OCI-LY7 (cell line): ENCODE measurements around the gene ZNF79.
"Not testable (repeated sequence)": the region's sequence is repeated elsewhere in the genome, so short reads cannot be mapped to it uniquely, and the experiment has no call there.

Experiments used
- CTCF ChIP-seq: fragments of 200-600 bp; sonication (generic); conservative IDR thresholded peaks from 2 replicates; pipeline ENCODE4 v1.5.1; 2014; ENCODE audit warnings: mild to moderate bottlenecking, antibody characterized with exemption, low read length, moderate library complexity, mixed read lengths
- EZH2phosphoT487 ChIP-seq: fragments of 200-600 bp; sonication (generic); IDR thresholded peaks from 2 replicates; pipeline ENCODE4 v1.6.1; 2018; ENCODE audit warnings: low read depth, borderline replicate concordance, mild to moderate bottlenecking, mixed run types, antibody characterized with exemption, low read length, moderate library complexity, mixed read lengths

DNA sequence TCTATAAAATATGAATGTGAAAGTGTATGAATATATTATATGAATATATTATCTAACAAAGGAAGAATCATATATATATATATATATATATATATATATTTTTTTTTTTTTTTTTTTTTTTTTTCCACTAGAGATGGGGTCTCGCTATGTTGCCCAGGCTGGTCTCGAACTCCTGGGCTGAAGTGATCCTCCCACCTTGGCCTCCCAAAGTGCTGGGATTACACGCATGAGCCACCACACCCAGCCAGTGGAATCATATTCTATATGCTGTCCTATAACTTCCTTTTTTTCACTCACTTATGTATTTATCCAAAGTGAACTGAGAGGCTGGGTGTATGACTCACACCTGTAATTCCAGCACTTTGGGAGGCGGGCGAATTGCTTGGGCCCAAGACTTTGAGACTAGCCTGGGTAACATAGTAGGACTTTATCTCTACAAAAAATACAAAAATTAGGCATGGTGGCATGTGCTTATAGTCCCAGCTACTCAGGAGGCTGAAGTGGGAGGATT lies 42.3 kb downstream of the ZNF79 start:
- not testable (repeated sequence) for TF ChIP-seq CTCF, EZH2phosphoT487
